GM12878 (cell line): ENCODE data around the gene PLPP3.

Experiments used
- BHLHE40 ChIP-seq, 2 experiments: fragments of 450-650 bp in 1 of 2; IDR thresholded peaks; 2 replicates each; pipeline ENCODE4 v1.6.1; 2011 to 2017; ENCODE audit warnings: low read depth in 2 of 2, borderline replicate concordance in 1 of 2, improper control_type of control experiment in 1 of 2, low read length in 1 of 2, mild to moderate bottlenecking in 1 of 2
- CTCF ChIP-seq, 3 experiments: IDR thresholded peaks in 2 of 3; conservative IDR thresholded peaks in 1 of 3; 2 replicates each; pipeline ENCODE4 v1.5.1; 2011; ENCODE audit warnings: low read depth in 3 of 3, low read length in 3 of 3, mild to moderate bottlenecking in 3 of 3, control low read depth in 2 of 3, moderate library complexity in 2 of 3, inconsistent platforms in 1 of 3, mixed read lengths in 1 of 3; ENCODE audit not compliant: control insufficient read depth in 2 of 3, insufficient read depth in 1 of 3; ENCODE audit errors: extremely low read depth in 1 of 3
- FOS ChIP-seq: IDR thresholded peaks from 3 replicates; pipeline ENCODE4 v1.6.1; 2011; ENCODE audit warnings: borderline replicate concordance; ENCODE audit not compliant: insufficient read length; ENCODE audit errors: extremely low read depth
- POLR2A ChIP-seq: IDR thresholded peaks from 2 replicates; pipeline ENCODE4 v1.6.1; 2011; ENCODE audit warnings: low read depth, mild to moderate bottlenecking, low read length
- POLR2AphosphoS5 ChIP-seq: IDR thresholded peaks from 2 replicates; pipeline ENCODE4 v1.6.1; 2011; ENCODE audit warnings: mild to moderate bottlenecking, low read length, inconsistent platforms
- RELA ChIP-seq: fragments of 450-650 bp; IDR thresholded peaks from 2 replicates; pipeline ENCODE4 v1.8.0; 2014; ENCODE audit warnings: borderline replicate concordance; ENCODE audit not compliant: partially characterized antibody
- TAF1 ChIP-seq: IDR thresholded peaks from 2 replicates; pipeline ENCODE4 v1.6.1; 2011; ENCODE audit warnings: mild to moderate bottlenecking, low read depth, low read length, borderline replicate concordance

- no peak for TF ChIP-seq POLR2AphosphoS5
- TF ChIP-seq RELA: no peak
- TF ChIP-seq CTCF (IDR thresholded peaks at IDR 0.05 in 2 of 3, conservative IDR thresholded peaks at IDR 0.05 in 1 of 3; ENCODE audit: control insufficient read depth in 2 of 3, extremely low read depth in 1 of 3, insufficient read depth in 1 of 3, low read depth in 3 of 3, low read length in 3 of 3): no peak
- no peak for TF ChIP-seq TAF1
- TF ChIP-seq FOS: no peak
- TF ChIP-seq BHLHE40 (IDR thresholded peaks at IDR 0.05; ENCODE audit: borderline replicate concordance in 1 of 2, low read depth in 2 of 2, low read length in 1 of 2): no peak
- no peak for TF ChIP-seq POLR2A
Observed at GRCh38 chr1:56505792-56506743, 73.3 kb downstream of the PLPP3 start.
